Measurements from ENCODE around the gene RECQL5.

The RECQL5 gene

DNA sequence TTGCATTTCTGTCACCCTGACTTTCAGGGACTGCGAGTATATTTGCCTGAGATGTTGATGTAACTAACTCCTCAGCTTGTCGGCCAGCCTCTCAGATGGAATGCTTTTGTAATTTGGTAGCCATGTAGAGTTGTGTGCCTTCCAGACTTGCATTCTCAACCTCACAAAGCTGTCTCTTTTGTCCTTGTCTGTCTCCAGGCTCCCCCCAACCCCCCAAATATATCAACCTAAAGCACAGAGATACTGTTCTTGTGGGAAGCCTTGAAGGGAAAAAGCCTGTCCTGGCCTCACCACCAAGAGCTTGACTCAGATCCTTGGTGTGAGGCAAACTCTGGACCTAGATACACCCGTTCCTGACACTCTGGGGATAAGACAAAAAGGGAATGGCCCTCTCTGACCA, 18.5 kb upstream of the RECQL5 start:
- TF ChIP-seq, protein P1, sequence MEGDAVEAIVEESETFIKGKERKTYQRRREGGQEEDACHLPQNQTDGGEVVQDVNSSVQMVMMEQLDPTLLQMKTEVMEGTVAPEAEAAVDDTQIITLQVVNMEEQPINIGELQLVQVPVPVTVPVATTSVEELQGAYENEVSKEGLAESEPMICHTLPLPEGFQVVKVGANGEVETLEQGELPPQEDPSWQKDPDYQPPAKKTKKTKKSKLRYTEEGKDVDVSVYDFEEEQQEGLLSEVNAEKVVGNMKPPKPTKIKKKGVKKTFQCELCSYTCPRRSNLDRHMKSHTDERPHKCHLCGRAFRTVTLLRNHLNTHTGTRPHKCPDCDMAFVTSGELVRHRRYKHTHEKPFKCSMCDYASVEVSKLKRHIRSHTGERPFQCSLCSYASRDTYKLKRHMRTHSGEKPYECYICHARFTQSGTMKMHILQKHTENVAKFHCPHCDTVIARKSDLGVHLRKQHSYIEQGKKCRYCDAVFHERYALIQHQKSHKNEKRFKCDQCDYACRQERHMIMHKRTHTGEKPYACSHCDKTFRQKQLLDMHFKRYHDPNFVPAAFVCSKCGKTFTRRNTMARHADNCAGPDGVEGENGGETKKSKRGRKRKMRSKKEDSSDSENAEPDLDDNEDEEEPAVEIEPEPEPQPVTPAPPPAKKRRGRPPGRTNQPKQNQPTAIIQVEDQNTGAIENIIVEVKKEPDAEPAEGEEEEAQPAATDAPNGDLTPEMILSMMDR (IDR thresholded peaks at IDR 0.05; ENCODE audit: insufficient read depth, missing control alignments) = no peak
- no peak for DNase-seq (ENCODE audit: insufficient read length, low spot score)
- no peak for FAIRE-seq

DNA sequence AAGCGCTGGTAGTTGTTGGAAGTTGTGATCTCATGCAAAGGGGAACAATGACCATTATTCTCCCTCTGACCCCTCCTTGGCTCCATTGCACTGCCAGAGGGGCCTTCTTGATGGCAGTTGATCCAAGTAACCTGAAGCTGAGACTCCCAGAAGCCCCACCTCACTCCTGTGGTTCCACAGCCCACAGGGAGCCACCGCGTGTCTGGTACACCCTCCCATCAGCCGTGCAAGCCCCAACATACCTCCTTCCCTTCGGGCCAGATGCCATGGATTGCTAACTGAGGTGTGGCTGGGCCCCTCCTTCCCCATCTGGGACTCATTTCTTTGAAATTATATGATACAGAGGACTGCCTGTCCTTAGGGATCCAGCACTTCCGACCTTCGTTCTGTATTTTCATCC, 18.0 kb upstream of the RECQL5 start:
- TF ChIP-seq, protein P1 (IDR thresholded peaks at IDR 0.05; ENCODE audit: insufficient read depth, missing control alignments) = no peak
- FAIRE-seq (no peak), DNase-seq (ENCODE audit: insufficient read length, low spot score) (no peak)

DNA sequence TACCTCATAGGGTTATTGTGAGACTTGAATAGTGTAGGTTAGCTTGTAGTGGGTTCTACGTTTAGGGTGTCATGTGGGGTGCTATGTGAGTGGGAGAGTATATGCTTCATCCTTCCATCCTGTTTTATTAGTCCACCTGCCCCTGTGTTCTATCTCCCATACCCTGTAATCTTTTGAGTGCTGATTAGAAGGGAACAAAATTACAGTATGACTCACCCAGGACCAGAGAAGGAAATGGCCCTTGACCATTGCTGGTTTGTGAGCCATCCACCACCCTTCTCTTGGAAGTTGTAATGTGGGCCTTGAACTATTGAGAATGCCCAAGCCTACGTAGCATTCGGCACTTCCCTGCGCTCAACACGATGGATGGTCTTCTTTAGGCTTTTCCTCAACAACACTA, 17.3 kb upstream of the RECQL5 start:
- FAIRE-seq (no peak), DNase-seq (ENCODE audit: insufficient read length, low spot score) (no peak)
- TF ChIP-seq, protein P1 (IDR thresholded peaks at IDR 0.05; ENCODE audit: insufficient read depth, missing control alignments) = no peak

DNA sequence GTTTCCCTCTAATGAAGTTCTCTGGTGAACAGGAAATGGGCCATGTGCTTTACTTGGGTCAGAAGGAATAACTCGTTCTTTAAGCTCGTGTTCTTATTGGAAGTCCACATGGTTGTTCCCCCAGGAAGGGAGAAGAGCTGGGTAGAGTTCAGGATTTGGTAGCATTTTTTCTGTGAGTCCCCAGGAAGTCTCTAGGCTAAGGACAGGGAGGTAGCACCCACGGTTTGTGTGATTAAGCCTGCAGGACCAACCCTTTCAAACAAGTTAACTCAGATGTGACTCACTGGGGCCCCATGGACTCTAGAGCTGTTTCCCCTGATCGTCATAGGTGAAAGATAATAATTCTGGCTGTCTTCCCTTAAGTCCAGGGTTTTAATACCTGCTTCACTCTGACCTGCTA, 16.6 kb upstream of the RECQL5 start:
- FAIRE-seq = no peak
- no peak for DNase-seq (ENCODE audit: insufficient read length, low spot score)
- TF ChIP-seq, protein P1 (IDR thresholded peaks at IDR 0.05; ENCODE audit: insufficient read depth, missing control alignments) = no peak

DNA sequence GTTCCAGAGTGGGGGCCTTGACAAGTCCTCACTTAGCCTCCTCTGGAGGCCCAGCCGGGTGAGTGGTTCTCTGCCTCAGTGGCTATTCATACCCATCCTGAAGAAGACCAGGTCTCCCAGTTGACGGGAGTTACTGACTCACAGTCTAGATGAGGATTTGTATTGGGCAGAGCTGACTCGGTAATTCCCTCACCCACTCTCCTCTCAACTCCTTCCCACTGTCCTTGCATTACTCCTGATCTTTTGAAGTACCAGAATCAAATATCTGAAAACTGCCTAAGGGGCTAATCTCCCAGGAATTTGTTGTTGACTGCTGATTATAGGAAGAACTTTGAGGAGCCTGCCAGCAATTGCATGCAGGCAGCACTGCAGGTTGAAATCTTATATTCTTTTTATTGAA, 14.3 kb upstream of the RECQL5 start:
- FAIRE-seq (no peak), DNase-seq (ENCODE audit: insufficient read length, low spot score) (no peak)
- TF ChIP-seq, protein P1 (IDR thresholded peaks at IDR 0.05; ENCODE audit: insufficient read depth, missing control alignments) = no peak

DNA sequence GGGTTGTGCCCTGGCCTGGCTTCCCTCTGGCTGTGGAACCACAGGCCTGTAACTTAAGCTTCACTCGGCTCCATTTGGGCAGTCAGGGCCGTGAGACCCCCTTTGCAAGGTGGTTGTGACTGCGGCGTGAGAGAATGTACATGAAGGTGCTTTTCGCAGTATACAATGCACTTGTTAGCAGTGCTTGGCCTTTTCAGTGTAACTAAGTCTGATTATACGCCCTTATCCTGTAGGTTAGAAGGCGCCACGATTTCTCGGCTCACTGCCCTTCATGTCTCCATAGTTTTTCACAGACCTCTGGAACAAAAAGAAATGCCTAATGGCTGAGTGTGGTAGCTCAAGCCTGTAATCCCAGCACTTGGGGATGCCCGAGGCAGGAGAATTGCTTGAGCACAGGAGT, 13.5 kb upstream of the RECQL5 start:
- no peak for DNase-seq (ENCODE audit: insufficient read length, low spot score)
- no peak for FAIRE-seq
- TF ChIP-seq, protein P1 (IDR thresholded peaks at IDR 0.05; ENCODE audit: insufficient read depth, missing control alignments) = no peak

DNA sequence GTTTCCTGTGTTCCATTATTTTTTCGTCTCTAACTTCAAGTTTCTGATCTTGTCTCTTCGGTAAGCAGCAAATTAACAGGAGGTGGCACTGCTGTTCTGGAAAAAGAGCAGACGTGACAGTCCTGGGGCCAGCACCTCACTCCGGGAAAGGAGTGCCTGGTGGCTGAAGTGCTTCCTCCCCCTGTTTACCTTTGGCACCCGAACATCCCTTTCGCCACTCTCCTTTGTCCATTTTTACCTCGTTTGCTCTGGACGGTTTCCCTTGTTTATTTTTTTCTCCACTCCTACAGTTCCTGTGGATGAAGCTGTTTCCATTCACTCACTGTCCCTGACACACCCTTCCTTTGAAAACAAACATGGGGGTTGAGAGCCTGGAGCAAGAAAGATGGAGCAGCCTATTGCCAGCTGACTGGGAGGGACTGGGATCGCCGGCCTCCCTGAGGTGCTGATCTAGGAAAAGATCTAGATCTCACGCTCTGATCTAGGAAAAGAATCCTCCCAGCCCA, 12.8 kb upstream of the RECQL5 start:
- no peak for FAIRE-seq
- DNase-seq (ENCODE audit: insufficient read length, low spot score) = no peak
- TF ChIP-seq, protein P1 (IDR thresholded peaks at IDR 0.05; ENCODE audit: insufficient read depth, missing control alignments) = no peak

All from D721Med (cell line).